Adrenal gland (tissue), 5 donors: ENCODE results near the gene ORC2.

Source experiments
- POLR2A ChIP-seq, 2 donors: fragments of 450-650 bp; IDR thresholded peaks; one replicate each; pipeline ENCODE4 v1.6.1; 2017; ENCODE audit warnings: antibody characterized with exemption in 2 of 2, mild to moderate bottlenecking in 2 of 2, moderate library complexity in 1 of 2
- TF ChIP-seq, protein P1 (sequence below), 6 experiments: fragments of 450-650 bp in 4 of 6; fragments of 200-600 bp in 2 of 6; sonication (generic) in 1 of 6; IDR thresholded peaks; 1 replicate in 5 of 6; 2 replicates in 1 of 6; pipeline versions ENCODE4 v1.5.1 to v1.8.0; 2016 to 2021; ENCODE audit warnings: antibody characterized with exemption in 6 of 6, mild to moderate bottlenecking in 2 of 6, moderate library complexity in 1 of 6
- donor health status: DM: no; HTN: no; CAD: no.

DNA sequence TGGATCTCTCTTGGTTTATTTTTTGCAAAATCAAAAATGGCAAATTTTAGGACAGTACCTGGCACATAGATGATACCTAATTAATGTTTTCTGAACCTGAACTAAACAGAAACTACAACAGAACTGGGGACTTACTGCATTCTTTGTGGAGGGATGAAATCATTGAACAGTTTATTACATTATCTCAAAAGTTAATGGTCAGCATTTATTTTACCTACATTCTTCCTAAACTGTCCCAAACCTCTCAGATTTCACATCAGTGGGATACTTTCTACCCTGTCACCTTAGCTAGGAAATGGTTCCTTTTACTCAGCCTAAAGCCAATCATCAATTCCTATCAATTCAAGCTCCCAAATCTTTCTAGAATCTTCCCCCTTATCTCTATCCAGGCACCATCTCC lies 64.0 kb downstream of the ORC2 start:
- TF ChIP-seq, protein P1, sequence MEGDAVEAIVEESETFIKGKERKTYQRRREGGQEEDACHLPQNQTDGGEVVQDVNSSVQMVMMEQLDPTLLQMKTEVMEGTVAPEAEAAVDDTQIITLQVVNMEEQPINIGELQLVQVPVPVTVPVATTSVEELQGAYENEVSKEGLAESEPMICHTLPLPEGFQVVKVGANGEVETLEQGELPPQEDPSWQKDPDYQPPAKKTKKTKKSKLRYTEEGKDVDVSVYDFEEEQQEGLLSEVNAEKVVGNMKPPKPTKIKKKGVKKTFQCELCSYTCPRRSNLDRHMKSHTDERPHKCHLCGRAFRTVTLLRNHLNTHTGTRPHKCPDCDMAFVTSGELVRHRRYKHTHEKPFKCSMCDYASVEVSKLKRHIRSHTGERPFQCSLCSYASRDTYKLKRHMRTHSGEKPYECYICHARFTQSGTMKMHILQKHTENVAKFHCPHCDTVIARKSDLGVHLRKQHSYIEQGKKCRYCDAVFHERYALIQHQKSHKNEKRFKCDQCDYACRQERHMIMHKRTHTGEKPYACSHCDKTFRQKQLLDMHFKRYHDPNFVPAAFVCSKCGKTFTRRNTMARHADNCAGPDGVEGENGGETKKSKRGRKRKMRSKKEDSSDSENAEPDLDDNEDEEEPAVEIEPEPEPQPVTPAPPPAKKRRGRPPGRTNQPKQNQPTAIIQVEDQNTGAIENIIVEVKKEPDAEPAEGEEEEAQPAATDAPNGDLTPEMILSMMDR (IDR thresholded peaks at IDR 0.05) = no peak
- TF ChIP-seq POLR2A (IDR thresholded peaks at IDR 0.05) = no peak
